SU-DHL-6 (cell line): ENCODE data around the gene IFIT2.

ENCODE experiments used
- H2AFZ ChIP-seq: fragments of 200-600 bp; sonication (generic); 2 replicates; pipeline ENCODE4 v1.6.1; 2014; ENCODE audit warnings: low read depth, mild to moderate bottlenecking, moderate library complexity, mixed read lengths, antibody characterized with exemption, low read length; ENCODE audit not compliant: severe bottlenecking
- H3F3A ChIP-seq: fragments of 200-600 bp; shearing (Covaris generic); 2 replicates; pipeline ENCODE4 v1.6.0; 2016; ENCODE audit warnings: antibody characterized with exemption, mild to moderate bottlenecking; ENCODE audit not compliant: insufficient read depth
- H3K27ac ChIP-seq: fragments of 200-600 bp; sonication (generic); 2 replicates; pipeline ENCODE4 v1.5.1; 2016; ENCODE audit warnings: low read depth, mild to moderate bottlenecking, low read length, moderate library complexity, mixed read lengths
- H3K27me3 ChIP-seq: fragments of 200-600 bp; sonication (generic), shearing (Covaris generic); 2 replicates; pipeline ENCODE4 v1.6.0; 2014; ENCODE audit warnings: mild to moderate bottlenecking, low read length
- H3K36me3 ChIP-seq: fragments of 200-600 bp; sonication (generic); 2 replicates; pipeline ENCODE4 v1.6.1; 2014; ENCODE audit warnings: mild to moderate bottlenecking, low read length, mixed read lengths
- H3K4me2 ChIP-seq: fragments of 300-600, 200-600 bp; shearing (Covaris generic), sonication (generic); 2 replicates; pipeline ENCODE4 v1.6.0; 2014; ENCODE audit warnings: low read length, low read depth, mild to moderate bottlenecking; ENCODE audit not compliant: poor library complexity, severe bottlenecking
- H3K4me3 ChIP-seq: fragments of 200-600 bp; sonication (generic); 2 replicates; pipeline ENCODE4 v1.5.1; 2014; ENCODE audit warnings: antibody characterized with exemption, low read length, mild to moderate bottlenecking, mixed read lengths; ENCODE audit not compliant: insufficient read depth, poor library complexity, severe bottlenecking
- H3K79me2 ChIP-seq: fragments of 200-600 bp; sonication (generic); 2 replicates; pipeline ENCODE4 v1.6.1; 2014; ENCODE audit warnings: mild to moderate bottlenecking, low read length, moderate library complexity; ENCODE audit not compliant: insufficient read depth
- H3K9ac ChIP-seq: fragments of 200-600 bp; sonication (generic); 2 replicates; pipeline ENCODE4 v1.7.0; 2014; ENCODE audit warnings: mild to moderate bottlenecking, low read length
- H3K9me2 ChIP-seq: fragments of 200-600 bp; sonication (generic); replicated peaks from 2 replicates; pipeline ENCODE4 v1.6.1; 2014; ENCODE audit warnings: low read length; ENCODE audit not compliant: insufficient read depth
- H3K9me3 ChIP-seq: fragments of 200-600 bp; sonication (generic); 2 replicates; pipeline ENCODE4 v1.6.1; 2014; ENCODE audit warnings: low read length, mixed read lengths; ENCODE audit not compliant: insufficient read depth
- H4K20me1 ChIP-seq: fragments of 200-600 bp; sonication (generic); 2 replicates; pipeline ENCODE4 v1.6.1; 2014; ENCODE audit warnings: low read depth, mild to moderate bottlenecking, antibody characterized with exemption, low read length, moderate library complexity, mixed read lengths
- CTCF ChIP-seq: fragments of 200-600 bp; sonication (generic); IDR thresholded peaks from one replicate; pipeline ENCODE4 v1.5.1; 2017; ENCODE audit warnings: antibody characterized with exemption, mild to moderate bottlenecking, low read length, moderate library complexity; ENCODE audit not compliant: insufficient read depth, poor library complexity, severe bottlenecking
- EZH2phosphoT487 ChIP-seq: fragments of 200-600 bp; sonication (generic), shearing (Covaris generic); conservative IDR thresholded peaks from 2 replicates; pipeline ENCODE4 v1.6.1; 2018; ENCODE audit warnings: mild to moderate bottlenecking, antibody characterized with exemption, low read length, moderate library complexity, mixed read lengths

Gene IFIT2

GRCh38 chr10:89278034-89278535 is 23.8 kb upstream of the IFIT2 start:
- H3K79me2 ChIP-seq, result no peaks in the 10 kb centered on the region
- no peak overlapping the region for H3K9ac ChIP-seq
- no peaks in the 10 kb centered on the region for H3K27me3 ChIP-seq
- no peak overlapping the region for H3K27ac ChIP-seq
- H2AFZ ChIP-seq, result no peak overlapping the region
- H3K36me3 ChIP-seq, result no peaks in the 10 kb centered on the region
- no peaks in the 10 kb centered on the region for H3F3A ChIP-seq
- no peak overlapping the region for H3K4me2 ChIP-seq
- H3K4me3 ChIP-seq, result no peak overlapping the region
- TF ChIP-seq EZH2phosphoT487 (no peak), CTCF (no peak)
- no peaks in the 10 kb centered on the region for H4K20me1 ChIP-seq
- no peaks in the 10 kb centered on the region for H3K9me3 ChIP-seq
- H3K9me2 ChIP-seq, result no peaks in the 10 kb centered on the region

GRCh38 chr10:89278900-89279392 is 22.9 kb upstream of the IFIT2 start:
- TF ChIP-seq EZH2phosphoT487, result no peak

DNA sequence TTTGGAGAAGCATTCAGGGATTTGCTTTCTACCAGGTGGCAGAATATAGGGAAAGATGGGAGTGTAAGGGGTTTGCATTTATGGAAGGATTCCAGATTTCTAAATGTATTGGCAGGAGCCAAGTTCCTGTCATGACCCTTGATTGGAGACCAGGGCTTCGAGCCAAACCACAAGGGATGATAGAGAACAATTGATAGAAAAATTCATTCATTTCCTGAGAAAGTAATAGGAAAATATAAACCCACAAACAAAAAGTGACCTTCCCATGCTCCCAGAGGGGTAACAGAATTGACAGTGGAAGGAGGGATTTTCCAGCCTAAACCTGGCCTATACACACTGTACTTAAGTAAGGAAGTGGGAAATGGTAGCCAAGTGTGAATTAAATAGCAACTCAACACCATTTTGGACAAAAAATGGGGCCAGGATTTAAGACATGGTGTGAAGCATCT is 22.4 kb upstream of the IFIT2 start:
- no peaks in the 10 kb centered on the region for H3K27me3 ChIP-seq
- TF ChIP-seq CTCF (no peak), EZH2phosphoT487 (no peak)
- no peaks in the 10 kb centered on the region for H3F3A ChIP-seq
- H3K9ac ChIP-seq, result no peak overlapping the region
- no peak overlapping the region for H2AFZ ChIP-seq
- H3K4me2 ChIP-seq, result no peak overlapping the region
- H3K9me3 ChIP-seq, result no peaks in the 10 kb centered on the region
- H3K9me2 ChIP-seq, result no peaks in the 10 kb centered on the region
- no peaks in the 10 kb centered on the region for H3K36me3 ChIP-seq
- H3K4me3 ChIP-seq, result no peak overlapping the region
- H3K79me2 ChIP-seq, result no peaks in the 10 kb centered on the region
- H3K27ac ChIP-seq, result no peak overlapping the region
- no peaks in the 10 kb centered on the region for H4K20me1 ChIP-seq

More at GRCh38 chr10:89278900-89279392, 22.9 kb upstream of the IFIT2 start:
- Histone ChIP-seq H4K20me1 (no peaks in the 10 kb centered on the region), H3K36me3 (no peaks in the 10 kb centered on the region), H3K9ac (no peak overlapping the region), H2AFZ (no peak overlapping the region), H3F3A (no peaks in the 10 kb centered on the region), H3K4me2 (no peak overlapping the region), H3K4me3 (no peak overlapping the region), H3K79me2 (no peaks in the 10 kb centered on the region), H3K27me3 (no peaks in the 10 kb centered on the region), H3K27ac (no peak overlapping the region), H3K9me3 (no peaks in the 10 kb centered on the region), H3K9me2 (no peaks in the 10 kb centered on the region)

DNA sequence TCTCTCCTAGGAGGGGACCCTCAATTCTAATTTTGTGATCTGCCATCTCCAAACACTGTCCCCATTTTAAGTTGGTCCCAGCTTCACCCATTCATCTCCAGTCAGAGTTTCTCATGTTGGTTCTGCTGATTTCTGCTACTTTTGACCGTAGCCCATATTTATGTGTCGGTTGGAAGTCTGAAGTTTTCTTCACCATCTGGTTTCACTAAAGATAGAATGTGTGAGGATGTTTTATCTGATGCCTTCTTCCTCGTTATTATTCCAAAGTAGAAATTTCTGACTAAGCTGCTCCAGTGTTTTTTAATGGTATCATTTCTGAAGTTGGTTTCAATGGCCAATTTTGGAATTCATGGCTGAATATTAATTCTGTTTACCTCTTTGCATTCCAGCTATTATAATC is 21.3 kb upstream of the IFIT2 start:
- no peak overlapping the region for H3K4me2 ChIP-seq
- no peak overlapping the region for H3K9ac ChIP-seq
- no peak for TF ChIP-seq EZH2phosphoT487
- TF ChIP-seq CTCF, result no peak
- H3K27ac ChIP-seq, result no peak overlapping the region
- no peak overlapping the region for H2AFZ ChIP-seq
- H3F3A ChIP-seq, result no peaks in the 10 kb centered on the region
- H3K27me3 ChIP-seq, result no peaks in the 10 kb centered on the region
- no peaks in the 10 kb centered on the region for H3K9me3 ChIP-seq
- H3K4me3 ChIP-seq, result no peak overlapping the region
- H3K36me3 ChIP-seq, result no peaks in the 10 kb centered on the region
- H3K9me2 ChIP-seq, result no peaks in the 10 kb centered on the region
- H4K20me1 ChIP-seq, result no peaks in the 10 kb centered on the region
- H3K79me2 ChIP-seq, result no peaks in the 10 kb centered on the region
